Osteoblast (primary cell): ENCODE data around the gene FNBP1L. TPM values are rescaled to one million over a fixed set of nuclear protein-coding genes. Genes with fewer than 3 reads are reported as not detected.

Experiments used
- DNase-seq: peaks from one replicate; pipeline ENCODE4 v3.0.0; 2011; ENCODE audit warnings: low spot score, mixed read lengths; ENCODE audit not compliant: insufficient read length; ENCODE audit errors: missing footprints
- H2AFZ ChIP-seq: 2 replicates; pipeline ENCODE4 v1.6.0; 2011; ENCODE audit warnings: mild to moderate bottlenecking, low read length
- H3K27ac ChIP-seq: 2 replicates; pipeline ENCODE4 v1.5.1; 2011; ENCODE audit warnings: mild to moderate bottlenecking, low read depth, low read length, moderate library complexity
- H3K27me3 ChIP-seq: 2 replicates; pipeline ENCODE4 v1.6.0; 2012; ENCODE audit warnings: mild to moderate bottlenecking, control low read depth, inconsistent platforms, low read length, moderate library complexity; ENCODE audit not compliant: insufficient read depth
- H3K36me3 ChIP-seq: 2 replicates; pipeline ENCODE4 v1.5.1; 2011; ENCODE audit warnings: mild to moderate bottlenecking, low read length, control low read depth, moderate library complexity; ENCODE audit not compliant: insufficient read depth
- H3K4me1 ChIP-seq: 2 replicates; pipeline ENCODE4 v1.5.1; 2011; ENCODE audit warnings: mild to moderate bottlenecking, low read length, control low read depth, moderate library complexity; ENCODE audit not compliant: insufficient read depth
- H3K4me2 ChIP-seq: 2 replicates; pipeline ENCODE4 v1.6.0; 2011; ENCODE audit warnings: mild to moderate bottlenecking, low read length; ENCODE audit not compliant: insufficient read depth
- H3K4me3 ChIP-seq: fragments of 200-600 bp; sonication (generic); 3 replicates; pipeline ENCODE4 v1.5.1; 2012; ENCODE audit warnings: mild to moderate bottlenecking, low read length, inconsistent platforms; ENCODE audit not compliant: insufficient read depth
- H3K79me2 ChIP-seq: 2 replicates; pipeline ENCODE4 v1.6.0; 2012; ENCODE audit warnings: mild to moderate bottlenecking, low read length, control low read depth, inconsistent platforms; ENCODE audit not compliant: insufficient read depth
- H3K9me3 ChIP-seq: 2 replicates; pipeline ENCODE4 v1.5.1; 2011; ENCODE audit warnings: low read depth, low read length, control low read depth
- H4K20me1 ChIP-seq: 2 replicates; pipeline ENCODE4 v1.6.0; 2012; ENCODE audit warnings: mild to moderate bottlenecking, low read length, control low read depth; ENCODE audit not compliant: insufficient read depth
- total RNA-seq: library from RNA; depleted of rRNA; stranded (reverse); fragments of >200 nt; gene quantifications from 2 replicates; pipeline ENCODE4 v1.2.3, GENCODE V29; 2012
- TF ChIP-seq, protein P1 (sequence below): IDR thresholded peaks from 2 replicates; pipeline ENCODE4 v1.5.1; 2011; ENCODE audit warnings: mild to moderate bottlenecking, low read depth, low read length, moderate library complexity; ENCODE audit errors: extremely low read depth

Gene FNBP1L
- total RNA-seq, 1 donor: 8.7 TPM

DNA sequence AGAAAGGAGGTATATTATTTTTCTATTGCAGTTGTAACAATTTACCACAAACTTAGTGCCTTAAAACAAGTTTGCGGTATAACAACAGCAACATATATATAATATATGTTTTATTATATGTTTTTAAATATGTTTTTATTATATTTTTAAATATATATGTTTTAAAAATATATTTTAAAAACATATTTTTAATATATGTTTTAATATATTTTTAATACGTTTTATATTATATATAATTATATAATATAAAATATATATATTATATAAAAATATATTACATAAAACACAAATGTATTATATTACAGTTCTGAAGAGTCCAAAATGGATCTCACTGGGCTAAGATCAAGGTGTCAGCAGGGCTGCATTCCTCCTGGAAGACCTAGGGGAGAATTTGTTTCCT lies 27.5 kb upstream of the FNBP1L start:
- Histone ChIP-seq H3K9me3 (no peaks in the 10 kb centered on the region), H3K4me1 (no peaks in the 10 kb centered on the region), H3K27me3 (no peaks in the 10 kb centered on the region), H4K20me1 (no peaks in the 10 kb centered on the region), H3K4me3 (no peak overlapping the region), H3K4me2 (no peak overlapping the region), H3K27ac (no peak overlapping the region), H2AFZ (no peak overlapping the region), H3K36me3 (no peaks in the 10 kb centered on the region), H3K79me2 (no peaks in the 10 kb centered on the region)
- no peak for DNase-seq
- TF ChIP-seq, protein P1, sequence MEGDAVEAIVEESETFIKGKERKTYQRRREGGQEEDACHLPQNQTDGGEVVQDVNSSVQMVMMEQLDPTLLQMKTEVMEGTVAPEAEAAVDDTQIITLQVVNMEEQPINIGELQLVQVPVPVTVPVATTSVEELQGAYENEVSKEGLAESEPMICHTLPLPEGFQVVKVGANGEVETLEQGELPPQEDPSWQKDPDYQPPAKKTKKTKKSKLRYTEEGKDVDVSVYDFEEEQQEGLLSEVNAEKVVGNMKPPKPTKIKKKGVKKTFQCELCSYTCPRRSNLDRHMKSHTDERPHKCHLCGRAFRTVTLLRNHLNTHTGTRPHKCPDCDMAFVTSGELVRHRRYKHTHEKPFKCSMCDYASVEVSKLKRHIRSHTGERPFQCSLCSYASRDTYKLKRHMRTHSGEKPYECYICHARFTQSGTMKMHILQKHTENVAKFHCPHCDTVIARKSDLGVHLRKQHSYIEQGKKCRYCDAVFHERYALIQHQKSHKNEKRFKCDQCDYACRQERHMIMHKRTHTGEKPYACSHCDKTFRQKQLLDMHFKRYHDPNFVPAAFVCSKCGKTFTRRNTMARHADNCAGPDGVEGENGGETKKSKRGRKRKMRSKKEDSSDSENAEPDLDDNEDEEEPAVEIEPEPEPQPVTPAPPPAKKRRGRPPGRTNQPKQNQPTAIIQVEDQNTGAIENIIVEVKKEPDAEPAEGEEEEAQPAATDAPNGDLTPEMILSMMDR: no peak

DNA sequence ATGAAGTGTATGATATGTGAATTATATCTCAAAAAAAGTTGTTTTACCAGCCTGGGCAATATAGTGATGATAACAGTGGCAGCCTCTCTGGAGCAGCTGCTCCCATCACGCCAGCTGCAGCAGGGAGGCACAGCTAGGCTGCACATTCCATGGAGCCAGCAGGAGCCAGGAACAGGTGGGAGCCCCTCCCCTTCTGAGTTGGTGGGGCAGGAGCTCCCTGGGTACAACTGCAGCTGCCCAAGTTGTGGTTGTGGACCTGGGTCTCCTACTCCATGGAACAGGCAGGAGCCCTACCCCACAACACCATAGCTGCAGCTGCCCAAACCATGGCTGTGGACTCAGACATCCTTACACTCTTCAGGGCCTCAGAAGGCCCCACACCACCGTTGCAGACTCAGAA lies 21.7 kb upstream of the FNBP1L start:
- TF ChIP-seq, protein P1: no peak
- H2AFZ ChIP-seq: no peak overlapping the region
- no peaks in the 10 kb centered on the region for H3K79me2 ChIP-seq
- H3K4me2 ChIP-seq: no peak overlapping the region
- no peaks in the 10 kb centered on the region for H3K4me1 ChIP-seq
- peaks cover 14% of the 10 kb centered on the region for H3K27me3 ChIP-seq
- DNase-seq: no peak
- no peaks in the 10 kb centered on the region for H4K20me1 ChIP-seq
- no peak overlapping the region for H3K4me3 ChIP-seq
- no peaks in the 10 kb centered on the region for H3K9me3 ChIP-seq
- no peak overlapping the region for H3K27ac ChIP-seq
- no peaks in the 10 kb centered on the region for H3K36me3 ChIP-seq

DNA sequence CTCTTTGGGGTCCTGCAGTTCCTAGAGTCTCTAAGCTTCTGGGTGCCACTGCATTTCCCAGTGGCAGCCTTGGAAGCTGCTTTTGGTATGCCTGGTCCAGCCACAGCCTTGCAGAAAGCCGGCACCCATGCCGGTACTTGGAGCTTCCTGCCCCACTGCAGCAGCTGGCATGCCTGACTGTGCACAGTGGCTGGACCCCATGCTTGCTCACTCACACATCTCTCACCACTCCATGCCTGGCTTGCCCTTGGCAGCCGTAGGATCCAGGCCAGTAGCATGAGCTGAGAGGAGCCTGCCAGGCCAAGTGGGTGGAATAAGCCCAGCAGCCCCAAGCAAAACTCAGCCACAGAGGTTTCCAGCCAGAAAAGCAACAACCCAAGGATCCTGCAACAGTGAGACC lies 20.3 kb upstream of the FNBP1L start:
- no peak overlapping the region for H3K4me2 ChIP-seq
- H3K79me2 ChIP-seq: no peaks in the 10 kb centered on the region
- DNase-seq: no peak
- TF ChIP-seq, protein P1: no peak
- H3K27me3 ChIP-seq: peaks cover 14% of the 10 kb centered on the region
- no peaks in the 10 kb centered on the region for H3K36me3 ChIP-seq
- H4K20me1 ChIP-seq: no peaks in the 10 kb centered on the region
- H3K27ac ChIP-seq: no peak overlapping the region
- no peaks in the 10 kb centered on the region for H3K9me3 ChIP-seq
- H3K4me3 ChIP-seq: no peak overlapping the region
- no peaks in the 10 kb centered on the region for H3K4me1 ChIP-seq
- no peak overlapping the region for H2AFZ ChIP-seq

DNA sequence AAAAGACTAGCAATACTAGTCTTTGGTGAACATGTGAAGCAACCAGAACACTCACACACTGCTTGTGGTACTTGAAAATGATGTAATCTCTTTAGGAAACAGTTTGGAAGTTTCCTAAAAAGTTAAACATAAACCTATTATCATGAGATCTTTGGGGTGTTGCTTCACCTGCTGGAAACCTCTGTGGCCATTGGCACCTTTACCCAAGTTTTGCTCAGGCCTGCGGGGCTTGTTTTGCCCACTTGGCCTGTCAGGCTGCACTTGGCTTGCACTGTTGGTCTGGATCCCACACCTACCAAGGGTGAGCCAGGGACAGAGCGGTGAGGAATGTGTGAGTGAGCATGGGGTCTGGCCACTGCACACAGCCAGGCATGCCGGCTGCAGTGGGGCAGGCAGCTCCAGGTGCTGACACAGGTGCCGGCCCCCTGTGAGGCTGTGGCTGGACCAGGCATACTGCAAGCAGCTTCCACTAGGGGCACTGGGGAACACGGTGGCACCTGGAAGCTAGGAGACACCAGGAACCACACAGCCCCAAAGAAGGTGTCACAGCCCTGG lies 14.4 kb upstream of the FNBP1L start:
- no peaks in the 10 kb centered on the region for H3K36me3 ChIP-seq
- no peaks in the 10 kb centered on the region for H3K79me2 ChIP-seq
- no peaks in the 10 kb centered on the region for H3K9me3 ChIP-seq
- H3K4me3 ChIP-seq: no peak overlapping the region
- H3K27ac ChIP-seq: no peak overlapping the region
- TF ChIP-seq, protein P1: peak; percentile 14
- H3K27me3 ChIP-seq: peaks cover 29% of the 10 kb centered on the region
- H3K4me1 ChIP-seq: no peaks in the 10 kb centered on the region
- DNase-seq: no peak
- H4K20me1 ChIP-seq: no peaks in the 10 kb centered on the region
- H3K4me2 ChIP-seq: no peak overlapping the region
- no peak overlapping the region for H2AFZ ChIP-seq
